Esophagus squamous epithelium (tissue), 4 donors: ENCODE results near the gene CWC27.

Experiments used
- CTCF ChIP-seq, 6 experiments: fragments of 450-650 bp in 4 of 6; fragments of 200-600 bp in 2 of 6; sonication (generic) in 2 of 6; IDR thresholded peaks; one replicate each; pipeline ENCODE4 v1.5.1; 2016 to 2019; ENCODE audit warnings: antibody characterized with exemption in 6 of 6, mild to moderate bottlenecking in 4 of 6, moderate library complexity in 4 of 6
- POLR2A ChIP-seq, 4 donors: fragments of 450-650 bp; IDR thresholded peaks; one replicate each; pipeline ENCODE4 v1.6.1; 2017; ENCODE audit warnings: antibody characterized with exemption in 4 of 4, mild to moderate bottlenecking in 4 of 4, moderate library complexity in 3 of 4

GRCh38 chr5:65034813-65035209 lies 266.1 kb downstream of the CWC27 start:
- TF ChIP-seq CTCF (IDR thresholded peaks at IDR 0.05) (no peak), POLR2A (IDR thresholded peaks at IDR 0.05) (no peak)
